ENCODE measurements around the gene HPCAL1. TPM values are rescaled to one million over a fixed set of nuclear protein-coding genes. Genes with fewer than 3 reads are reported as not detected.
A peak's percentile ranks its signal among the peaks of the same experiment; 100 is the strongest.

HPCAL1 gene
- total and polyA plus RNA-seq, 2 of the 8 experiments (the other 6 are each of a cell fraction or from before 2014, with no cell fraction given): 5.8 to 8.6 TPM

DNA sequence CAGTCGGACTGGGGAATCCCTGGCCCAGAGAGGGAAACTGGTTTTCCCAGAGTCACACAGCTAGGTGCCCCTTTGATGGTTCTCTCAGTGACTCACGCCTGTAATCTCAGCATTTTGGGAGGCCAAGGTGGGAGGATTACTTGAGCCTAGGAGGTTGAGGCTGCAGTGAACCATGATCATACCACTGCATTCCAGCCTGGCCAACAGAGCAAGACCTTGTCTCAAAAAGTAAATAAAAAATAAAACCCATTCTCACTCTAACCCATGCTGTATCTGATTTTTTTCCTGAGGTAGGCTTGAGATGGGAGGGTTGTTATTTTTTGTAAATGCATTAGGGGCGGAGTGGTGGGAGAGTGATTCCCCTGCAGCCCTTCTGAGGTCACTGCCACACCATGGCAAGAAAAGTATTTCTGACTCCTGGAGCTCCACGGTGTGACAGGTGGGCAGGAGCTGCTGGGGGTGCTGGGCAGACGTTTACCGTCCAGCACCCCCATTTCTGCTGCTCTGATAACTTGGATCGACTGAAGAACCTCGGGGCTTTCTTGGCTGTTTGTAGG, 60.3 kb downstream of the HPCAL1 start:
- Histone ChIP-seq H4K20me1 (replicated peaks in 1 of 2; ENCODE audit: control insufficient read depth in 1 of 2, insufficient read depth in 2 of 2, low read length in 2 of 2) (peaks cover 0 to 2% of the 10 kb centered on the region in 2 experiments), H3K14ac (ENCODE audit: insufficient read length) (no peak overlapping the region), H4K5ac (ENCODE audit: insufficient read length, low read depth, low read length) (no peak overlapping the region), H2AK5ac (ENCODE audit: low read depth, low read length) (no peak overlapping the region), H4K91ac (replicated peaks; ENCODE audit: insufficient read length, low read length) (no peak overlapping the region), H2AFZ (ENCODE audit: low read length) (no peak overlapping the region), H3K4me1 (replicated peaks in 1 of 4; ENCODE audit: control insufficient read depth in 3 of 4, insufficient read depth in 4 of 4, low read length in 3 of 4) (peaks cover 0 to 4% (median 0%) of the 10 kb centered on the region in 4 experiments; a peak in 1 of 7 replicates), H2BK5ac (ENCODE audit: low read depth, low read length) (peak overlapping the region; percentile 32; the same call in 1 of the 2 replicates), H2BK20ac (ENCODE audit: low read length) (no peak overlapping the region), H4K8ac (ENCODE audit: extremely low read depth, insufficient read depth, low read length) (no peak overlapping the region), H3K23me2 (ENCODE audit: low read depth, low read length) (0 out of 2 replicates have a peak, but pooled peaks cover under 1% of the 10 kb centered on the region), H3K56ac (replicated peaks; ENCODE audit: insufficient read length, low read depth, low read length) (no peak overlapping the region), H3K27ac (ENCODE audit: low read depth, low read length) (no peak overlapping the region), H3K9ac (replicated peaks in 1 of 4; ENCODE audit: extremely low read depth in 1 of 4, low read depth in 3 of 4, low read length in 3 of 4) (no peak overlapping the region), H3K27me3 (replicated peaks in 1 of 4; ENCODE audit: control insufficient read depth in 3 of 4, extremely low read depth in 1 of 4, insufficient read depth in 3 of 4, low read length in 3 of 4) (no peaks in the 10 kb centered on the region), H3K79me2 (ENCODE audit: control insufficient read depth in 1 of 2, insufficient read depth in 2 of 2, low read length in 2 of 2) (no peaks in the 10 kb centered on the region), H2BK12ac (ENCODE audit: low read depth, low read length) (no peak overlapping the region), H3K79me1 (ENCODE audit: low read depth, low read length) (peaks cover 3% of the 10 kb centered on the region), H3K23ac (ENCODE audit: insufficient read length) (no peak overlapping the region), H3K18ac (ENCODE audit: extremely low read depth, low read length) (no peak overlapping the region; the same call in 1 of the 2 replicates), H2BK15ac (ENCODE audit: low read length) (no peak overlapping the region), H3K9me3 (ENCODE audit: insufficient read depth in 2 of 2, low read depth in 1 of 2, low read length in 1 of 2) (no peaks in the 10 kb centered on the region), H3K4ac (replicated peaks; ENCODE audit: insufficient read length, low read depth, low read length) (no peak overlapping the region), H3K4me2 (ENCODE audit: insufficient read depth in 1 of 2, low read depth in 2 of 2, low read length in 2 of 2) (no peak overlapping the region), H2BK120ac (replicated peaks; ENCODE audit: low read depth, low read length) (no peak overlapping the region), H3K4me3 (ENCODE audit: extremely low read depth in 1 of 4, insufficient read depth in 2 of 4, low read depth in 3 of 4, low read length in 4 of 4) (no peak overlapping the region), H3K36me3 (ENCODE audit: control insufficient read depth in 2 of 4, insufficient read depth in 4 of 4, low read length in 3 of 4) (no peaks in the 10 kb centered on the region; a peak in 1 of 8 replicates)
- no peak for FAIRE-seq
- POLR2A ChIA-PET (ENCODE audit: partially characterized antibody): interaction anchor here (0.6 to 0.7 kb wide), 2 partner anchors 10 to 222 kb away, joined by 3 to 4 read pairs; no protein-coding TSS in a partner anchor
- CTCF ChIA-PET (ENCODE audit: partially characterized antibody): interaction anchor here (0.7 to 7.0 kb wide), 11 partner anchors 10 to 199 kb away, joined by 3 to 42 read pairs (median 6); partner anchors contain the start of gene HPCAL1
- WGBS, 2 experiments (ENCODE audit: extremely low coverage in 1 of 2, insufficient coverage in 1 of 2, insufficient read length in 1 of 2, insufficient replicate concordance in 2 of 2, low coverage in 1 of 2, low lambda C conversion rate in 2 of 2, missing lambda C conversion rate in 1 of 2): 89% methylated on average over 8 of the region's 8 CpGs; no CpG with 5 or more reads in 1 of the 2 experiments
- TF ChIP-seq CTCF (IDR thresholded peaks at IDR 0.05; ENCODE audit: control extremely low read depth in 1 of 3, insufficient read depth in 1 of 3, low read depth in 1 of 3, low read length in 3 of 3): no peak
- TF ChIP-seq CHD2 (IDR thresholded peaks at IDR 0.05; ENCODE audit: low read length): no peak
- TF ChIP-seq ATF3 (IDR thresholded peaks at IDR 0.05; ENCODE audit: insufficient read depth, low read depth, low read length): no peak
- TF ChIP-seq BACH1 (IDR thresholded peaks at IDR 0.05; ENCODE audit: low read length): no peak
- no peak for TF ChIP-seq BCL11A (IDR thresholded peaks at IDR 0.05; ENCODE audit: low read depth in 2 of 2, low read length in 2 of 2)
- TF ChIP-seq SIX5 (IDR thresholded peaks at IDR 0.05; ENCODE audit: low read depth, low read length): no peak
- TF ChIP-seq BRCA1 (IDR thresholded peaks at IDR 0.05; ENCODE audit: low read depth, low read length): no peak
- TF ChIP-seq SP2 (IDR thresholded peaks at IDR 0.05; ENCODE audit: low read length): no peak
- no peak for DNase-seq (ENCODE audit: low read depth in 1 of 2, low spot score in 2 of 2)
